ENCODE results near the gene MAGI2.

MAGI2 gene

GRCh38 chr7:78901566-78901965 is 551.9 kb downstream of the MAGI2 start:
- no peak for DNase-seq (ENCODE audit: insufficient read length, low spot score)
- TF ChIP-seq POU2F2 (IDR thresholded peaks at IDR 0.05; ENCODE audit: low read depth, low read length) = no peak
- TF ChIP-seq POLR2AphosphoS5 (IDR thresholded peaks at IDR 0.05; ENCODE audit: low read depth, low read length) = no peak
- TF ChIP-seq POLR2A (IDR thresholded peaks at IDR 0.05; ENCODE audit: low read depth, low read length) = no peak
- TF ChIP-seq SPI1 (IDR thresholded peaks at IDR 0.05; ENCODE audit: low read depth, low read length) = no peak
- no peak for TF ChIP-seq PAX5 (IDR thresholded peaks at IDR 0.05; ENCODE audit: insufficient read depth, low read length, severe bottlenecking)
- no peak for TF ChIP-seq TAF1 (IDR thresholded peaks at IDR 0.05; ENCODE audit: low read depth, low read length)
- FAIRE-seq = no peak

GRCh38 chr7:78900806-78901205 is 552.7 kb downstream of the MAGI2 start:
- DNase-seq (ENCODE audit: insufficient read length, low spot score) (no peak), FAIRE-seq (no peak)
- TF ChIP-seq POLR2A (IDR thresholded peaks at IDR 0.05; ENCODE audit: low read depth, low read length) (no peak), POU2F2 (IDR thresholded peaks at IDR 0.05; ENCODE audit: low read depth, low read length) (no peak), POLR2AphosphoS5 (IDR thresholded peaks at IDR 0.05; ENCODE audit: low read depth, low read length) (no peak), SPI1 (IDR thresholded peaks at IDR 0.05; ENCODE audit: low read depth, low read length) (no peak), PAX5 (IDR thresholded peaks at IDR 0.05; ENCODE audit: insufficient read depth, low read length, severe bottlenecking) (no peak), TAF1 (IDR thresholded peaks at IDR 0.05; ENCODE audit: low read depth, low read length) (no peak)

- no peak for TF ChIP-seq POU2F2 (IDR thresholded peaks at IDR 0.05; ENCODE audit: low read depth, low read length)
- TF ChIP-seq PAX5 (IDR thresholded peaks at IDR 0.05; ENCODE audit: insufficient read depth, low read length, severe bottlenecking) = no peak
- TF ChIP-seq SPI1 (IDR thresholded peaks at IDR 0.05; ENCODE audit: low read depth, low read length) = no peak
- TF ChIP-seq TAF1 (IDR thresholded peaks at IDR 0.05; ENCODE audit: low read depth, low read length) = no peak
- no peak for TF ChIP-seq POLR2AphosphoS5 (IDR thresholded peaks at IDR 0.05; ENCODE audit: low read depth, low read length)
- no peak for TF ChIP-seq POLR2A (IDR thresholded peaks at IDR 0.05; ENCODE audit: low read depth, low read length)
- FAIRE-seq = no peak
- DNase-seq (ENCODE audit: insufficient read length, low spot score) = no peak
Measured at GRCh38 chr7:78895393-78895792, 558.1 kb downstream of the MAGI2 start.

- no peak for TF ChIP-seq POLR2AphosphoS5 (IDR thresholded peaks at IDR 0.05; ENCODE audit: low read depth, low read length)
- TF ChIP-seq POLR2A (IDR thresholded peaks at IDR 0.05; ENCODE audit: low read depth, low read length) = no peak
- no peak for TF ChIP-seq POU2F2 (IDR thresholded peaks at IDR 0.05; ENCODE audit: low read depth, low read length)
- no peak for TF ChIP-seq PAX5 (IDR thresholded peaks at IDR 0.05; ENCODE audit: insufficient read depth, low read length, severe bottlenecking)
- TF ChIP-seq TAF1 (IDR thresholded peaks at IDR 0.05; ENCODE audit: low read depth, low read length) = no peak
- no peak for TF ChIP-seq SPI1 (IDR thresholded peaks at IDR 0.05; ENCODE audit: low read depth, low read length)
- DNase-seq (ENCODE audit: insufficient read length, low spot score) (no peak), FAIRE-seq (no peak)
Measured at GRCh38 chr7:78879206-78879605, 574.3 kb downstream of the MAGI2 start.

- DNase-seq (ENCODE audit: insufficient read length, low spot score) (no peak), FAIRE-seq (no peak)
- TF ChIP-seq PAX5 (IDR thresholded peaks at IDR 0.05; ENCODE audit: insufficient read depth, low read length, severe bottlenecking) (no peak), SPI1 (IDR thresholded peaks at IDR 0.05; ENCODE audit: low read depth, low read length) (no peak), POLR2A (IDR thresholded peaks at IDR 0.05; ENCODE audit: low read depth, low read length) (no peak), POU2F2 (IDR thresholded peaks at IDR 0.05; ENCODE audit: low read depth, low read length) (no peak), TAF1 (IDR thresholded peaks at IDR 0.05; ENCODE audit: low read depth, low read length) (no peak), POLR2AphosphoS5 (IDR thresholded peaks at IDR 0.05; ENCODE audit: low read depth, low read length) (no peak)
Measured at GRCh38 chr7:78873117-78873516, 580.4 kb downstream of the MAGI2 start.

GRCh38 chr7:78864339-78864738 is 589.1 kb downstream of the MAGI2 start:
- FAIRE-seq = no peak
- no peak for TF ChIP-seq SPI1 (IDR thresholded peaks at IDR 0.05; ENCODE audit: low read depth, low read length)
- no peak for TF ChIP-seq PAX5 (IDR thresholded peaks at IDR 0.05; ENCODE audit: insufficient read depth, low read length, severe bottlenecking)
- no peak for TF ChIP-seq POLR2A (IDR thresholded peaks at IDR 0.05; ENCODE audit: low read depth, low read length)
- TF ChIP-seq POU2F2 (IDR thresholded peaks at IDR 0.05; ENCODE audit: low read depth, low read length) = no peak
- no peak for TF ChIP-seq POLR2AphosphoS5 (IDR thresholded peaks at IDR 0.05; ENCODE audit: low read depth, low read length)
- no peak for TF ChIP-seq TAF1 (IDR thresholded peaks at IDR 0.05; ENCODE audit: low read depth, low read length)
- no peak for DNase-seq (ENCODE audit: insufficient read length, low spot score)

GRCh38 chr7:78863281-78863680 is 590.2 kb downstream of the MAGI2 start:
- DNase-seq (ENCODE audit: insufficient read length, low spot score) = no peak
- no peak for FAIRE-seq
- TF ChIP-seq TAF1 (IDR thresholded peaks at IDR 0.05; ENCODE audit: low read depth, low read length) (no peak), POLR2AphosphoS5 (IDR thresholded peaks at IDR 0.05; ENCODE audit: low read depth, low read length) (no peak), SPI1 (IDR thresholded peaks at IDR 0.05; ENCODE audit: low read depth, low read length) (no peak), POLR2A (IDR thresholded peaks at IDR 0.05; ENCODE audit: low read depth, low read length) (no peak), PAX5 (IDR thresholded peaks at IDR 0.05; ENCODE audit: insufficient read depth, low read length, severe bottlenecking) (no peak), POU2F2 (IDR thresholded peaks at IDR 0.05; ENCODE audit: low read depth, low read length) (no peak)

GRCh38 chr7:78862411-78862900 is 591.0 kb downstream of the MAGI2 start:
- TF ChIP-seq POU2F2 (IDR thresholded peaks at IDR 0.05; ENCODE audit: low read depth, low read length) = no peak
- TF ChIP-seq SPI1 (IDR thresholded peaks at IDR 0.05; ENCODE audit: low read depth, low read length) = no peak
- no peak for TF ChIP-seq PAX5 (IDR thresholded peaks at IDR 0.05; ENCODE audit: insufficient read depth, low read length, severe bottlenecking)
- TF ChIP-seq POLR2AphosphoS5 (IDR thresholded peaks at IDR 0.05; ENCODE audit: low read depth, low read length) = no peak
- TF ChIP-seq TAF1 (IDR thresholded peaks at IDR 0.05; ENCODE audit: low read depth, low read length) = no peak
- no peak for TF ChIP-seq POLR2A (IDR thresholded peaks at IDR 0.05; ENCODE audit: low read depth, low read length)
- no peak for DNase-seq (ENCODE audit: insufficient read length, low spot score)
- no peak for FAIRE-seq

- no peak for DNase-seq (ENCODE audit: insufficient read length, low spot score)
- no peak for FAIRE-seq
- no peak for TF ChIP-seq POLR2AphosphoS5 (IDR thresholded peaks at IDR 0.05; ENCODE audit: low read depth, low read length)
- no peak for TF ChIP-seq POU2F2 (IDR thresholded peaks at IDR 0.05; ENCODE audit: low read depth, low read length)
- TF ChIP-seq TAF1 (IDR thresholded peaks at IDR 0.05; ENCODE audit: low read depth, low read length) = no peak
- no peak for TF ChIP-seq POLR2A (IDR thresholded peaks at IDR 0.05; ENCODE audit: low read depth, low read length)
- TF ChIP-seq PAX5 (IDR thresholded peaks at IDR 0.05; ENCODE audit: insufficient read depth, low read length, severe bottlenecking) = no peak
- TF ChIP-seq SPI1 (IDR thresholded peaks at IDR 0.05; ENCODE audit: low read depth, low read length) = no peak
Measured at GRCh38 chr7:78852951-78853350, 600.5 kb downstream of the MAGI2 start.

Data from GM12891 (cell line).